CD14-positive monocyte (primary cell): ENCODE results near the gene MAP2K1. TPM values are rescaled to one million over a fixed set of nuclear protein-coding genes. Genes with fewer than 3 reads are reported as not detected.

Experiments used
- DNase-seq, 3 donors: peaks; one replicate each; pipeline ENCODE4 v3.0.0-alpha.2; 2011 to 2022
- H2AFZ ChIP-seq: 2 replicates; pipeline ENCODE4 v1.6.0; 2012; ENCODE audit warnings: mild to moderate bottlenecking, low read depth, low read length, inconsistent platforms; ENCODE audit not compliant: insufficient read depth, poor library complexity, severe bottlenecking
- H3K27ac ChIP-seq, 2 donors: 1 replicate in 1 of 2; 2 replicates in 1 of 2; pipeline ENCODE4 v1.5.1; 2012 to 2013; ENCODE audit warnings: low read length in 2 of 2, control low read depth in 1 of 2, inconsistent platforms in 1 of 2, low read depth in 1 of 2, mild to moderate bottlenecking in 1 of 2
- H3K27me3 ChIP-seq, 2 donors: one replicate each; pipeline versions ENCODE4 v1.6.0 to v1.6.1; 2011 to 2013; ENCODE audit warnings: low read length in 2 of 2; ENCODE audit not compliant: control insufficient read depth in 2 of 2, insufficient read depth in 2 of 2
- H3K36me3 ChIP-seq, 2 donors: replicated peaks in 1 of 2; 1 replicate in 1 of 2; 2 replicates in 1 of 2; pipeline versions ENCODE4 v1.5.1 to v1.6.1; 2012 to 2013; ENCODE audit warnings: low read length in 2 of 2, control low read depth in 1 of 2, inconsistent platforms in 1 of 2, mild to moderate bottlenecking in 1 of 2; ENCODE audit not compliant: insufficient read depth in 2 of 2, control insufficient read depth in 1 of 2
- H3K4me1 ChIP-seq, 2 donors: 1 replicate in 1 of 2; 2 replicates in 1 of 2; pipeline versions ENCODE4 v1.5.1 to v1.6.1; 2012 to 2013; ENCODE audit warnings: low read length in 2 of 2, control low read depth in 1 of 2, inconsistent platforms in 1 of 2, mild to moderate bottlenecking in 1 of 2, moderate library complexity in 1 of 2; ENCODE audit not compliant: insufficient read depth in 2 of 2, control insufficient read depth in 1 of 2
- H3K4me2 ChIP-seq: replicated peaks from 2 replicates; pipeline ENCODE3; 2012; ENCODE audit warnings: low read length, moderate library complexity, mild to moderate bottlenecking; ENCODE audit not compliant: poor library complexity, severe bottlenecking; ENCODE audit errors: extremely low read depth
- H3K4me3 ChIP-seq, 3 experiments: fragments of 200-600 bp in 1 of 3; sonication (generic) in 1 of 3; replicated peaks in 1 of 3; 1 replicate in 2 of 3; 2 replicates in 1 of 3; pipeline ENCODE4 v1.5.1; 2011 to 2013; ENCODE audit warnings: low read length in 3 of 3, mild to moderate bottlenecking in 3 of 3, control low read depth in 2 of 3, low read depth in 2 of 3, inconsistent platforms in 1 of 3, moderate library complexity in 1 of 3
- H3K79me2 ChIP-seq: 2 replicates; pipeline ENCODE4 v1.6.0; 2012; ENCODE audit warnings: mild to moderate bottlenecking, control low read depth, inconsistent platforms, low read length, moderate library complexity; ENCODE audit not compliant: insufficient read depth
- H3K9ac ChIP-seq: 2 replicates; pipeline ENCODE4 v1.6.0; 2017; ENCODE audit warnings: low read length, mild to moderate bottlenecking; ENCODE audit not compliant: insufficient read depth, poor library complexity, severe bottlenecking
- H3K9me3 ChIP-seq, 2 donors: replicated peaks in 1 of 2; 1 replicate in 1 of 2; 2 replicates in 1 of 2; pipeline versions ENCODE4 v1.5.1 to v1.6.1; 2012 to 2013; ENCODE audit warnings: low read length in 2 of 2, control low read depth in 1 of 2; ENCODE audit not compliant: control insufficient read depth in 1 of 2, insufficient read depth in 1 of 2
- H4K20me1 ChIP-seq: 2 replicates; pipeline ENCODE4 v1.6.0; 2012; ENCODE audit warnings: mild to moderate bottlenecking, low read length, control low read depth, moderate library complexity; ENCODE audit not compliant: insufficient read depth
- H3K27ac Mint-ChIP-seq, 7 donors: one replicate each; pipeline ENCODE4 v1.8.0; 2020; ENCODE audit warnings: mild to moderate bottlenecking in 7 of 7, mixed read lengths in 7 of 7, moderate library complexity in 6 of 7, inconsistent platforms in 2 of 7
- H3K27me3 Mint-ChIP-seq, 3 donors: one replicate each; pipeline ENCODE4 v1.8.0; 2021 to 2022; ENCODE audit warnings: low read depth in 3 of 3, mild to moderate bottlenecking in 3 of 3, mixed read lengths in 3 of 3, moderate library complexity in 3 of 3, inconsistent platforms in 1 of 3
- H3K36me3 Mint-ChIP-seq, 2 donors: one replicate each; pipeline ENCODE4 v1.8.0; 2020; ENCODE audit warnings: mixed read lengths in 2 of 2, inconsistent platforms in 1 of 2, mild to moderate bottlenecking in 1 of 2
- H3K4me1 Mint-ChIP-seq: one replicate; pipeline ENCODE4 v1.8.0; 2020; ENCODE audit warnings: mild to moderate bottlenecking, mixed read lengths
- H3K4me3 Mint-ChIP-seq, 2 donors: one replicate each; pipeline ENCODE4 v1.8.0; 2020; ENCODE audit warnings: mild to moderate bottlenecking in 2 of 2, mixed read lengths in 2 of 2, moderate library complexity in 1 of 2
- H3K9me3 Mint-ChIP-seq, 7 donors: one replicate each; pipeline ENCODE4 v1.8.0; 2020 to 2022; ENCODE audit warnings: mixed read lengths in 7 of 7, mild to moderate bottlenecking in 6 of 7, moderate library complexity in 6 of 7, inconsistent platforms in 2 of 7
- WGBS: methylation state at CpG from one replicate; pipeline ENCODE4 v1.1.5; 2013; ENCODE audit warnings: missing lambda C conversion rate; ENCODE audit not compliant: insufficient coverage; 5-methylcytosine and 5-hydroxymethylcytosine counted together
- intact Hi-C, 2 donors: fragments of 100-400 bp; cut with micrococcal nuclease; formaldehyde crosslinking; loops; one replicate each; pipeline versions ENCODE4 v1.15.0 to v1.15.1; 2023
- polyA plus RNA-seq, 3 donors: library from polyadenylated mRNA; depleted of rRNA in 1 of 3; unstranded in 2 of 3; stranded (reverse) in 1 of 3; fragments of 300-500 nt in 2 of 3; fragments of >200 nt in 1 of 3; fragmentation: Illumina TruSeq in 2 of 3; gene quantifications; 1 replicate in 2 of 3; 2 replicates in 1 of 3; pipeline ENCODE4 v1.2.3, GENCODE V29; 2012 to 2021
- TF ChIP-seq, protein P1 (sequence below): fragments of 200-600 bp; IDR thresholded peaks from one replicate; pipeline ENCODE4 v1.8.0; 2022; ENCODE audit warnings: antibody characterized with exemption, mild to moderate bottlenecking

Gene MAP2K1
- polyA plus RNA-seq, 3 donors = 41.3 to 71.1 (median 64.5) TPM

DNA sequence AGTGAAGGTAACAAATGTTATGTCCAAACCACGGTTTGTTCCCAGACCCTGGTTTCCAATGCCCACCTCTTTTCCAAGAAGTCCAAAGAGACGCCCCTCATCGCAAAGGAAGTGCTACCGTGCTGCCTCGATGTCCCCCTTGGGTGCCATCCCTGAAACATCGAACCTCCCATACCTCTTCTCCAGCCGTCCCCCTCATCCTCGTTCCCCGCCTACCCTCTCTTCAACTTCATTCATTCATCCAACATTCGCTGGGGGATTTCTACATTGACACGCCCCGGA lies 30.7 kb upstream of the MAP2K1 start:
- H3K9me3 ChIP-seq = no peaks in the 10 kb centered on the region
- H3K4me1 ChIP-seq = peaks cover 12 to 15% of the 10 kb centered on the region in 2 donors
- Mint-ChIP-seq H3K9me3 (peaks cover 0 to 2% (median 0%) of the 10 kb centered on the region in 7 donors), H3K27ac (peak overlapping the region; percentile 91 to 96 (median 95)), H3K4me1 (peaks cover 21% of the 10 kb centered on the region), H3K4me3 (peak overlapping the region; percentile 98 to 100), H3K36me3 (peaks cover 8 to 13% of the 10 kb centered on the region in 2 donors), H3K27me3 (peaks cover 0 to 3% (median 1%) of the 10 kb centered on the region in 3 donors)
- peak overlapping the region; percentile 64 to 79 for H3K27ac ChIP-seq
- H3K4me2 ChIP-seq = peak overlapping the region; percentile 96
- H3K36me3 ChIP-seq = no peaks in the 10 kb centered on the region
- H3K27me3 ChIP-seq = no peaks in the 10 kb centered on the region
- H3K4me3 ChIP-seq = peak overlapping the region; percentile 62 to 89 (median 70)
- DNase-seq = no peak
- H3K79me2 ChIP-seq = peaks cover 30% of the 10 kb centered on the region
- 0% methylated on average over 12 of the region's 12 CpGs for WGBS
- TF ChIP-seq, protein P1, sequence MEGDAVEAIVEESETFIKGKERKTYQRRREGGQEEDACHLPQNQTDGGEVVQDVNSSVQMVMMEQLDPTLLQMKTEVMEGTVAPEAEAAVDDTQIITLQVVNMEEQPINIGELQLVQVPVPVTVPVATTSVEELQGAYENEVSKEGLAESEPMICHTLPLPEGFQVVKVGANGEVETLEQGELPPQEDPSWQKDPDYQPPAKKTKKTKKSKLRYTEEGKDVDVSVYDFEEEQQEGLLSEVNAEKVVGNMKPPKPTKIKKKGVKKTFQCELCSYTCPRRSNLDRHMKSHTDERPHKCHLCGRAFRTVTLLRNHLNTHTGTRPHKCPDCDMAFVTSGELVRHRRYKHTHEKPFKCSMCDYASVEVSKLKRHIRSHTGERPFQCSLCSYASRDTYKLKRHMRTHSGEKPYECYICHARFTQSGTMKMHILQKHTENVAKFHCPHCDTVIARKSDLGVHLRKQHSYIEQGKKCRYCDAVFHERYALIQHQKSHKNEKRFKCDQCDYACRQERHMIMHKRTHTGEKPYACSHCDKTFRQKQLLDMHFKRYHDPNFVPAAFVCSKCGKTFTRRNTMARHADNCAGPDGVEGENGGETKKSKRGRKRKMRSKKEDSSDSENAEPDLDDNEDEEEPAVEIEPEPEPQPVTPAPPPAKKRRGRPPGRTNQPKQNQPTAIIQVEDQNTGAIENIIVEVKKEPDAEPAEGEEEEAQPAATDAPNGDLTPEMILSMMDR = no peak
- H4K20me1 ChIP-seq = no peaks in the 10 kb centered on the region
- peak overlapping the region; percentile 97 for H2AFZ ChIP-seq
- intact Hi-C loops = loop anchor here (2.0 to 10.0 kb wide), 2 partner anchors 139 to 143 kb away; partner anchors contain the start of gene SNAPC5 (in 1 of the 2)
- peak overlapping the region; percentile 74 for H3K9ac ChIP-seq

DNA sequence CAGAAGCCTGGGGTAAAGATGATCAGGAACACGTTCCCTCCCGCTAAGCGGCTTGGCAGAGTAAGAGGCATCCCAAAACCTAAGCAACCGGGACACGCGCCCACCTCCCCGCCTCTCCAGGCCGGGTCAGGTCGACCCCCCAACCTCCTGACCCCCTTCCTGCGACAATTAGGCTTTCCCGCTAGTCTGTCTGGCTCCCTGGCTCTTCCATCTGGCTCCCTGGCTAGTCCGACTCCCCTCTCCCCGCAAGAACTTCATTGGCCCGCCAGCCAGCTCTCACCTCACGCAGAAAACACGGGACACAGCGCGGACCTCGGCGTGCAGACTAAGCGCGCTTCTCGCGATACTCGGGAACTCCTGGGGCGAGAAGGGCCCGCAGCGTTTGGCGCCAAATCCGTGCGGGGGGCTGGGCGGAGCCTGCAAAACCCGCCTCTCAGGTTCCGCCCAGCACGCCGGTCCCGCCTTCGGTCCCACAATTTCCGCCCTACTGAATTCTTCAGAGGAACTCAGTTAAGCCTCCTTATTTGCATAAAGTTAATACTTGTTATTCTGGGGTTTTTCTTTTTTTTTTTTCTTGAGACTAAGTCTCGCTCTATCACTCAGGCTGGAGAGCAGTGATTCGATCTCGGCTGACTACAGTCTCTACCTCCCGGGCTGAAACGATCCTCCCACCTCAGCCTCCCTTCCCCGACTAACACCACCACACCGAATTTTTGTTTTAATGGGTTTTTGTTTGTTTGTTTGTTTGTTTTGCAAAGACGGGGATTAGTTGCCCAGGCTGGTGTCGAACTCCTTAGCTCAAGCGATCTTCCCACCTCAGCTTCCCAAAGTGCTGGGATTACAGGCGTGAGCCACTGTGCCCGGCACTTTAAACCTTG lies 30.1 kb upstream of the MAP2K1 start, which contains the start of gene TIPIN:
Gene TIPIN (minus strand): TSS at position 327 of the 878 bp plus-strand sequence. CDS start 3,738 bp downstream, outside the sequence.
- Histone ChIP-seq H3K36me3 (no peaks in the 10 kb centered on the region), H3K9me3 (no peaks in the 10 kb centered on the region), H3K9ac (peak within 1 kb of the TSS; percentile 74), H3K79me2 (peaks cover 30% of the 10 kb centered on the region), H3K4me3 (peak within 1 kb of the TSS; percentile 62 to 89 (median 70)), H3K27me3 (no peaks in the 10 kb centered on the region), H3K4me2 (peak within 1 kb of the TSS; percentile 96), H2AFZ (peak within 1 kb of the TSS; percentile 97), H3K27ac (peak within 1 kb of the TSS; percentile 64 to 79), H3K4me1 (peaks cover 12 to 17% of the 10 kb centered on the region in 2 donors), H4K20me1 (no peaks in the 10 kb centered on the region)
- H3K36me3 Mint-ChIP-seq = peaks cover 8 to 10% of the 10 kb centered on the region in 2 donors
- TF ChIP-seq, protein P1 = no peak
- peaks cover 0 to 2% (median 0%) of the 10 kb centered on the region in 7 donors for H3K9me3 Mint-ChIP-seq
- under 1% methylated on average over 32 of the region's 51 CpGs for whole genome bisulfite sequencing
- peak within 1 kb of the TSS; percentile 98 to 100 for H3K4me3 Mint-ChIP-seq
- peaks cover 22% of the 10 kb centered on the region for H3K4me1 Mint-ChIP-seq
- intact Hi-C loops = loop anchor here (2.0 to 10.0 kb wide), 2 partner anchors 138 to 142 kb away; partner anchors contain the start of gene SNAPC5 (in 1 of the 2)
- peak within 1 kb of the TSS; percentile 91 to 96 (median 95) for H3K27ac Mint-ChIP-seq
- DNase-seq = peak; percentile 93 to 94 (median 93)
- peaks cover 0 to 3% (median 1%) of the 10 kb centered on the region in 3 donors for H3K27me3 Mint-ChIP-seq
